ENCODE data around the gene ELOVL3.
A peak's percentile ranks its signal among the peaks of the same experiment; 100 is the strongest.

The ELOVL3 gene

DNA sequence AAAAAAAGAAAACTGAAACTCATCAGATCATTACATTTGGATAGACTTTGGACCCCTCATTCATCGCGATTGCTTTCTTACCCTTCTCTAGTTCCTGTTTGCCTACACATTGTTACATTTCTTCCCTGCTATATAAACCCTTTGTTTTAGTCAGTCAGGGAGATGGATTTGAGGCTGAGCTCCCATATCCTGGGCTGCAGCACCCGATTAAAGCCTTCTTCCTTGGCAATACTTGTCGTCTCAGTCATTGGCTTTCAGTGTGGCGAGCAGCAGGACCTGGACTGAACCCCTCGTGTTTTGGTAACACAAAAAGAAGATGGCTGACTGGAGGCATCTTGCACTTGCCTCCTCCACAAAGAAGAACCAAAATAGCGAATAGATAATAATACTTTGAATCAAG lies 34.1 kb upstream of the ELOVL3 start:
- no peak overlapping the region for H3K4me3 ChIP-seq (ENCODE audit: control insufficient read depth, low read depth, low read length)
- TF ChIP-seq, protein P1, sequence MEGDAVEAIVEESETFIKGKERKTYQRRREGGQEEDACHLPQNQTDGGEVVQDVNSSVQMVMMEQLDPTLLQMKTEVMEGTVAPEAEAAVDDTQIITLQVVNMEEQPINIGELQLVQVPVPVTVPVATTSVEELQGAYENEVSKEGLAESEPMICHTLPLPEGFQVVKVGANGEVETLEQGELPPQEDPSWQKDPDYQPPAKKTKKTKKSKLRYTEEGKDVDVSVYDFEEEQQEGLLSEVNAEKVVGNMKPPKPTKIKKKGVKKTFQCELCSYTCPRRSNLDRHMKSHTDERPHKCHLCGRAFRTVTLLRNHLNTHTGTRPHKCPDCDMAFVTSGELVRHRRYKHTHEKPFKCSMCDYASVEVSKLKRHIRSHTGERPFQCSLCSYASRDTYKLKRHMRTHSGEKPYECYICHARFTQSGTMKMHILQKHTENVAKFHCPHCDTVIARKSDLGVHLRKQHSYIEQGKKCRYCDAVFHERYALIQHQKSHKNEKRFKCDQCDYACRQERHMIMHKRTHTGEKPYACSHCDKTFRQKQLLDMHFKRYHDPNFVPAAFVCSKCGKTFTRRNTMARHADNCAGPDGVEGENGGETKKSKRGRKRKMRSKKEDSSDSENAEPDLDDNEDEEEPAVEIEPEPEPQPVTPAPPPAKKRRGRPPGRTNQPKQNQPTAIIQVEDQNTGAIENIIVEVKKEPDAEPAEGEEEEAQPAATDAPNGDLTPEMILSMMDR (conservative IDR thresholded peaks at IDR 0.05; ENCODE audit: control insufficient read depth, insufficient read depth, low read depth, low read length): no peak
- DNase-seq (ENCODE audit: low read depth): no peak

DNA sequence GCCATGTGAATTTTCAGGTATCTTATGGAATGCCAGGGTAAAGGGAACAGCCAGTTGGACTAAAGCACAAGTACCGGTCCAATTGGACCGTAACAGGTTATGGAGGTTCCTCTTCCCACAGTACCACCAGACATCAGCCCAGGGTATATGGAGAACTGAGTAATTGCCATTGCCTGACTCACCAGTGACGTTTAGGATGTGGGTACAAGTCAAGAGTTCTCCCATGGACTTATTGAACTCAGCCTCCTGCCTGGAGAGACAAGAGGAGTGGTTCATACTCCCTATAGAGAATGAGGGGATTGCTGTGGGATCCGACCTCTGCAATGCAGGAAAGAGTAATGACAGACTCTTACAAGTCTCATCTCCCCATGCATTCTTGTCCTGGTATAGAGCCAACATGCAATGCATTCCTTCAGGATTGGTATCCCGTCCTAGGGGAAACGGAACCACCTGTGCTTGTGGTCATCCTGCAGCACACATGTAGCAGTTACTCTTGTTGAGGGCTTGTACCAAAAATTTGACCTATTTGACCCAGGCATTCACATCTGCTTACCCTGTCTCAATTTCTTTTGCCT lies 30.7 kb upstream of the ELOVL3 start:
- no peak overlapping the region for H3K4me3 ChIP-seq (ENCODE audit: control insufficient read depth, low read depth, low read length)
- TF ChIP-seq, protein P1 (conservative IDR thresholded peaks at IDR 0.05; ENCODE audit: control insufficient read depth, insufficient read depth, low read depth, low read length): no peak
- DNase-seq (ENCODE audit: low read depth): peak; percentile 51

DNA sequence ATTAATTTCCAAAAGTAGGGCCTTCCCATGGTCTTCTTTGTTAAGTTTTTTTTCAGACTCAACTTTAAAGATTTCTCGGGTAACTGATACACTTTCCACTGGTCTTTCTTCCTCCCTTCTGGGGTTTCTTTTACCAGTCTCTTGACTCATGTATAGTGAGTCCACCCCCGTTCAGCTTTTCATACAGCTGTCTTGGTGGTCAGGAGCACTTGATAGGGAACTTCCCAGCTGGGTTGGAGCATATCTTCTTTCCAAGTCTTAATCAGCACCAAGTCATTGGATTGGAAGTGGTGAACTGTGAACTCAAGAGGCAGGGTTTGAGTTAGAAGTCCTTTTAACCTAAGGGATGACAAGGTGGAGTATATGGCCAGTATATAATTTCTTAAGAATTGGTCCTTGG lies 29.2 kb upstream of the ELOVL3 start:
- TF ChIP-seq, protein P1 (conservative IDR thresholded peaks at IDR 0.05; ENCODE audit: control insufficient read depth, insufficient read depth, low read depth, low read length): no peak
- H3K4me3 ChIP-seq (ENCODE audit: control insufficient read depth, low read depth, low read length): no peak overlapping the region
- peak; percentile 2 for DNase-seq (ENCODE audit: low read depth)

DNA sequence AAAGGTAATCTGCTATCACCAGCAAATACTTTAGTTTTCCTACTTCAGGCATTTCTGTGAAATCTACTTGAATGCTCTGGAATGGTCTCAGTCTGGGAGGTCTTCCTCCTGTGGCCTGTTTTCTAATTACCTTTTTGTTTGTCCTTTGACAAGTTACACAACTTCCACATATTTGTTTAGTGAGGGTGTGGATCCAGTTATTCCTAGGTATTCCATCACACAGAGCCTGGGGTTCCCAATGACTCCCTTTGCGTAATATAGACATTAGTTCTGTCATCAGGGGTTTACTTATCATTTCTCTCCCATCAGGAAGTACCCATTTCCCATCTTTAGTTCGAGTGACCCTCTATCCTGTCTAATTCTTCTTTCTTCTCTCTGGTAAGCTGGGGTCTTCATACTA lies 28.1 kb upstream of the ELOVL3 start:
- no peak overlapping the region for H3K4me3 ChIP-seq (ENCODE audit: control insufficient read depth, low read depth, low read length)
- DNase-seq (ENCODE audit: low read depth): no peak
- TF ChIP-seq, protein P1 (conservative IDR thresholded peaks at IDR 0.05; ENCODE audit: control insufficient read depth, insufficient read depth, low read depth, low read length): no peak

DNA sequence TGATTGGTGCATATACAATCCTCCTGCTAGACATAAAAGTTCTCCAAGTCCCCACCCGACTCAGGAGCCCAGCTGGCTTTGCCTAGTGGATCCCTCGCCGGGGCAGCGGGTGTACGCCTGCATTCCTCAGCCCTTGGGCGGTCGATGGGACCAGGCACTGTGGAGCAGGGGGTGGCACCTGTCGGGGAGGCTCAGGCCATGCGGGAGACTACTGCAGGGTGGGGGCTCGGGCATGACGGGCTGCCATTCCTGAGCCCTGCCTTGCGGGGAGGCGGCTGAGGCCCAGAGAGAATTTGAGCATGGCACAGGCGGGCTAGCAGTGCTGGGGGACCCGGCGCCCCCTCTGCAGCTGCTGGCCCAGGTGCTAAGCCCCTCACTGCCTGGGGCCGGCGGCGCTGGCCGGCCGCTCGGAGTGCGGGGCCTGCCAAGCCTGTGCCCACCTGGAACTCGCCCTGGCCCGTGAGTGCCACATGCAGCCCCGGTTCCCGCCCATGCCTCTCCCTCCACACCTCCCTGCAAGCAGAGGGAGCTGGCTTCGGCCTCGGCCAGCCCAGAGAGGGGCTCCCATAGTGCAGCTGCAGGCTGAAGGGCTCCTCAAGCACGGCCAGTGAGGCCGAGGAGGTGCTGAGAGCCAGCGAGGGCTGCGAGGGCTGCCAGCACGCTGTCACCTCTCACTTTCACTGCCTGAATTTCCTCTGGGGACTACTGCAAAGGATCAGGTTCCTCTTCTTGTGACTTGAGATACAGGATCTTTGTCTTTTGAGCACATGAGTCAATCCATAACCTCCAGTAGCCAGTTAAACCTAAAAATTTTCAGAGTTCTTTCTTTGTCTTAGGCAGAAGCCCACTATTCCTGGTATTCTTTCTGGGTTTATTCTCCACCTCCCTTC lies 25.1 kb upstream of the ELOVL3 start:
- no peak overlapping the region for H3K4me3 ChIP-seq (ENCODE audit: control insufficient read depth, low read depth, low read length)
- no peak for DNase-seq (ENCODE audit: low read depth)
- TF ChIP-seq, protein P1 (conservative IDR thresholded peaks at IDR 0.05; ENCODE audit: control insufficient read depth, insufficient read depth, low read depth, low read length): no peak

DNA sequence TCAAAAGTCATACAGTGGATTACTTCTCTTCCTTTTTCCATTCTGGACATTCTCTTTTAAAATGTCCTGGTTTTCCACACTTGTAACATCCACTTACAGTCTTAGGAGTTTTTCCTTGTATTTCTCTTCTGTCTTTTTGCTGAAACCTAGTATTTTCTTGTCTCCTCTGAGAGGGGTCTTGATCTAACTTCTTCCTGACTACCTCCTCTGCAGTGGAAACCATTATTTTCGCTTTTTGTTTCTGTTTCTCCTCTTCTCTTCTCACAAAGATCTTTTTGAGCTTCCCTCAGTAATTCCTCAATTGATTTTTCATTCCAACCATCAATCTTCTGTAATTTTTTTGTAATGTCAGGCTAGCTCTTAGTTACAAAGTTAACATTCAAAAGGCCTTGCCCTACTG lies 23.7 kb upstream of the ELOVL3 start:
- no peak for DNase-seq (ENCODE audit: low read depth)
- TF ChIP-seq, protein P1 (conservative IDR thresholded peaks at IDR 0.05; ENCODE audit: control insufficient read depth, insufficient read depth, low read depth, low read length): no peak

More for the DNA sequence above, 23.7 kb upstream of the ELOVL3 start:
- no peak overlapping the region for H3K4me3 ChIP-seq (ENCODE audit: control insufficient read depth, low read depth, low read length)
